Measurements from ENCODE around the gene KIF2A.

KIF2A gene

GRCh38 chr5:62296998-62297397 is 9.0 kb upstream of the KIF2A start:
- no peak for DNase-seq

DNA sequence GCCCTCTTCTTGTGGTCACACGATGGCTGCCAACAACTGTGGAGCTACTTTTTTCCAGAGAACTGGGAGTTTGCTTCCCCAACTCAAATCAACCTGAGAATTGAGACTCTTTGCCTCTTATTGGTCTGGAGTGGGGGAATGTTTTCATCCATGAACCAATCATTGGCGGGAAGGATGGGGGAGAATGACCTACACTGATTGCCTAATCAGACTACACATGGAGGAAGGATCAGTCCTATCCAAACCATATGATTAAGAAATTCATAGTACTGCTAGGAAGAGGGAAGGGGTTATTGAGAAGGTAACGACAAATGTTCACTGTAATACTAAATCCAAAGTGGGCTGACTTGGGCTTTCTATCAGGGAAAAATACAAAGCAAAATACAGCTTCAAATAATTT is 7.9 kb upstream of the KIF2A start:
- no peak for DNase-seq

DNA sequence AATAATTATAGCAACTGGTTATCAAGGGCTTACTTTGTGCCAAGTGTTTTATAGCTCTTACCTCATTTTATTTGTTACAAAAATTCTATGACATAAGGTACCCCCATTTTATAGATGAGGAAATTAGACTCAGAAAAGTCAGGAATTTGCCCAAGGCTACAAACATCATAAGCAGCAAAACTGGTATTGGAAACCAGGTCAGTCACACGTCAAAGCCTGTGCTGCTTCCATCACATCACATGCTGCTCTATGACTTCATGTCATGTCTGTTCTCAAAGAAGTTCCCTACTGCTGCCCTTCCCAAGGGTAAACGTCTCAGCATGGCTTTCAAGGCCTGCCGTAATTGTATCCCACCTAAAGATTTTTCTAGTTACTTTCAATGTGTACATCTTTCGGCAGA is 6.9 kb upstream of the KIF2A start:
- DNase-seq = no peak

GRCh38 chr5:62299600-62299999 is 6.4 kb upstream of the KIF2A start:
- DNase-seq = peak in 1 of 2 donors; percentile 49

DNA sequence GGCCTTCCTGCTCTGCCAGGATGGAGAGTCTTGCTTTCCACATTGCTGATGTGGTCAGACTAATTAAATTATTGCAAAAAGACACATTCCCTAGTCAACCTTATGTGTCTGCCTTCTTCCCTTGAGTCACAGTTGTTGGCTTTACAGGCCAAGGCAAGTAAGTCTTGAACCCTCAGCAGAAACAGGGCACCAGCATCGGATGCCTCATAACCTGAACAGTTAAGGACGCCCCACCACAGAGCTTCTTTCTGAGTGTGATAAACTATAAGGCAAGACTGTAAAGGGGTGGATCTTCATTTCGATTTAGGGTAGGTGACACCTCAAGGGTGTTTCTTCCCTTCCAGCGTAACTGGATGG is 670 bp upstream of the KIF2A start:
- DNase-seq = no peak

DNA sequence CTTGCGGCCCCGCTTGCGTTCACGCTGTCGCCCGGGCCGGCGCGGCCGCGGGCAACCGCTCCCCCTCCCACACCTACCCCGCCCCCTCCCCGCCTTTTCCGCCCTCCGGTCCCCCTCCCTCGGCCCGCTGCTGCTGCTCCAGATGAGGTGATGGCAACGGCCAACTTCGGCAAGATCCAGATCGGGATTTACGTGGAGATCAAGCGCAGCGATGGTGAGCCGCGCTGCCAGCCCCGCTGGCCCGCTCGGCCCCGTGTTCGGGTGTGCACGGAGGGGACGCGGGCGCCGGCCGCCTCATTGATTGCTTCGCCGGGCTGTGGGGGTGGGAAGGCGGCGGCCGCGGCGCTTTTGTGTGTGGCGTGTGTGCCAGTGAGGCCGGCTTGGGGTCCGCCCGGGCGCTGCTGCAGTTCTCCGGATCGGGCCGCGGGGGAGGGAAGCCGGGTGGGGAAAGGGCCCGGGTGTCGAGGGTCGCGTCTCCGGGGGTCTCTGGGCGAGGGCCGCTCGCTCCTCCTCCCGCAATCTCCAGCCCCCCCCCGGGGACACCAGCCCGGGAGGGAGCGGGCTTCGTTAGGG is 403 bp downstream of the KIF2A start:
- no peak for DNase-seq

- peak; percentile 37 to 59 for DNase-seq
Measured at GRCh38 chr5:62306896-62307689, 1.1 kb downstream of the KIF2A start.

DNA sequence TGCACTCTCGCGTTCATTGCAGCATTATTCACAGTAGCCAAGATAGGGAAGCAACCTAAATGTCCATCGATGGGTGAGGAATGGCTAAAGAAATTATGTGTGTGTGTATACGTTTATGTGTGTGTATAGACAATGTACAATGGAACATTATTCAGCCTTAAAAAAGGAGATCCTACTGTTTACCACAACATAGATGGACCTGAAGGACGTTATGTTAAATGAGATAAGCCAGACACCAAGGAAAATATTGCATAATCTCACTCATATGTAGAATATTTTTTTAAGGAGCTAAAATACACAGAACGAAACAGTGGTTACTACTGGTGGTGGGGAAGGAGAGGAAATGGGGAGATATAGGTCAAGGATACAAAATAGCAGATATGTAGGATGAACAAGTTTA is 2.4 kb downstream of the KIF2A start:
- DNase-seq = no peak

GRCh38 chr5:62309107-62309506 is 3.1 kb downstream of the KIF2A start:
- no peak for DNase-seq

DNA sequence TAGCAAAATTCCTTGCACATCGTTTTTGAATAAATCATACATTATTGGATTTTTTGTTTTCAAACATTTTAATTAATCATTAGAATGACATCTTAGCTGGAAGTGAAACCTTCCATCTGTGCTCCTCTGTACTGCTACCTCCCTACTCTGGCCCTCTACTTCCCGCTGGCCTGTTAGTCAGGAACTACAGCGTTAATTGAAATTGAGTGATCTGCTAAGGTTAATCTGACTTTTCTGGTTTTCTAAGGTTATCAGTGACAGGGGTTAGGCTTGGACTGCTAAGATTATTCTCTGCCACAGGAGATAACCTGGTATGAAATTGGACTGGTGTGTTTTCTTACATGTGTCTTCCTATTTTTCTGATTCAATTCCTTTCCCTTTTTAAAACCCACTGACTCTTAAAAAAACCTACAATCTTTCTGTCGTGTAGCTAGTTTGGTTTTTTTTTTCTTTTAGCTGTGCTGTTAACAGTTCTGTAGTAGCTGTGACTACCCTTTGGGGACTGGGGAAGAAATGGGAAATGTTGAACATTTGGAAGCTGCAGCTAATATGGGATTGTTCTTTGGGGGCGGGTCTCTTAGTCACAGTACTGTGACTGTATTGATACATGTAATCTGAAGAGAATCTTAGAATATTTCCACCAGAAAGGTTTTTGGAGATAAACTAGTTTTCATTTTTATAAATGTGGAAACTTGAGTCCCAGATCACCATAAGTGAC is 4.6 kb downstream of the KIF2A start:
- DNase-seq = no peak

GRCh38 chr5:62312036-62312435 is 6.0 kb downstream of the KIF2A start:
- no peak for DNase-seq

GRCh38 chr5:62312674-62313073 is 6.7 kb downstream of the KIF2A start:
- DNase-seq = no peak

DNA sequence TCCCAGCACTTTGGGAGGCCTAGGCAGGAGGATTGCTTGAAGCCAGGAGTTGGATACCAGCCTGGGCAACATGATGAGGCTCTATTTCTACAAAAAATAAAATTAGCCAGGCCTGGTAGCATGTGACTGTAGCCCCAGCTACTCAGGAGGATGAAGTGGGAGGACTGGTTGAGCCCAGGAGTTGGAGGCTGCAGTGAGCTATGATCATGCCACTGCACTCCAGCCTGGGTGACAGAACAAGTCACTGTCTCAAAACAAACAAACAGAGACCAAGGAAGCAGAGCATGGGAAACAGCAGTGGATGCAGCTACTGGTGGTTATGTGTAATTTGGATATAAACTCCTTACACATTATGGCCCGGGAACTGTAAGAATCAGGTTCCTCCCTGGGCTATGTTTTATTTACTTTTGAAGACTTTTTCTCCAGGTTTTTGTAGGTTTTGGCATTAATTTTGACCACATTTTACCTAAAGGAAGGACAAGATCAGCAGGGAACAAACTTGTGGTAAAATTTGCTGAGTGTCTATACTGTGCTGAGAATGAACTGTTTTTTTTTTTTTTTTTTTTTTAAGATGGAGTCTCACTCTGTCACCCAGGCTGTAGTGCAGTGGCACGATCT is 8.3 kb downstream of the KIF2A start:
- DNase-seq = no peak

DNA sequence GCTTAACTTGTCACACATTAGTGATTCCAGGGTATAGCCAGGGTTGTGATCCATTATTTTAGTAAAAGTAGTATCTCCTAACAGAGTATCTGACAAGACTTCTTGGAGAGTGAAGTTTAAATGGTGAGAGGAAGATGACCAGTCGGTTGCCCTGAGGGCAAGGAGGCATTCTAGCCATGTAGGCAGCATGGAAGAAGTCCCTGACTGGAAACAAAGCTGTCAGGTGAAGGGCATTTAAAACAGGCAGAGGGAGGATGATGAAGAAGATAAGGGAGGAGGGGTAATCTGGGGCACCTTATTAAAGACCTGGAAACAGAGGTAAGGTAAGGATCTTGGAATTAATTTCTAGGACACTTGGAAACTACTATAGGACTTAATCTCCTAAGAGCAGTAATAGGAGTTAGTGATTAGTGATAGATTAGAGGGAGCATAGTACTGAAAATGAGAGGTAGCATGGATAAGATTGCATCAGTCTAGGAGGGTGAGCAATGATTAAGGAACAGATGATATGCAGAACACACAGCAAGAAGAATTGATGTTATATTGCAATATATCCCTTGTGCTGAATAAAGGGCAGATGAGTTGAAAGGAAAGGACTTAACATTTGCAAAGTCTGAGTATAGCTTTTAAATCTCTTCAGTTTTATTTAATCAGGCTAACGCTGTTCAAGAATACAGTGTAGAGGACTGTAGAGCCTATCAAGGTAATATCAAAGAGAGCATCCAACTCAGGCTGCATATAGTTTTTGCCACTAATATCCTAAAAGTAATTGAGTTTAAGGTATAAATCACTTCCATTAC is 9.6 kb downstream of the KIF2A start:
- no peak for DNase-seq

DNA sequence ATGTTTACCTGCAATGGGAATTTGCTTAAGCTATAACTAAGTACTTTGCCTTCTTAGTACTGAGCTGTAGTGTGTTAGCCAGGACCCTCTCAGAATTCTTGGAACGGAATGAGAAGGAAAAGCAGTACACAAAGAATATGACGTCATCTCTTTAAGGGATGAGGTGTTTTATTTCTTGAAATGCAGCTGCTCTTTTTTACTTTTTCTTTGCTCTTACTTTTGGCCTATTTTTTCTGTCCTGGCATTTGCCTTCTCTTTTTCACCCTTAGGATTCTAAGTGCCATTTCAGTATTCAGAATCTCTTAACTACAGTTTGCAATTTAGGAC is 10.1 kb downstream of the KIF2A start:
- DNase-seq = no peak

DNA sequence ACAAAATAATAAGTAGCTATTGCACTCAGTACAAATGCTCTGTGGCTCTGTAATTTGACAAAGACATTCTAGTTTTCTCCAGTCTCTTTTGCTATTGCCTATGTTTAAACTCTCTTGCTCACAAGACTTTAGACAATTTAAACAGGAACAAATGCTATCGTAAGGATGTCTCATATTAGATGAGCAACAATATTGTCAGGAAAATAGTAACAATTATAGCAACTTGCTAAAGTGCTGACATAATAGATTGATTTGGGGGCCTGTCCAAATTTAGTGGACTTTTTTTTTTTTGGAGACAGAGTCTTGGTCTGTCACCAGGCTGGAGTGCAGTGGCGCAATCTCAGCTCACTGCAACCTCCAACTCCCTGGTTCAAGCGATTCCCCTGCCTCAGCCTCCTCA is 11.8 kb downstream of the KIF2A start:
- DNase-seq = no peak

DNA sequence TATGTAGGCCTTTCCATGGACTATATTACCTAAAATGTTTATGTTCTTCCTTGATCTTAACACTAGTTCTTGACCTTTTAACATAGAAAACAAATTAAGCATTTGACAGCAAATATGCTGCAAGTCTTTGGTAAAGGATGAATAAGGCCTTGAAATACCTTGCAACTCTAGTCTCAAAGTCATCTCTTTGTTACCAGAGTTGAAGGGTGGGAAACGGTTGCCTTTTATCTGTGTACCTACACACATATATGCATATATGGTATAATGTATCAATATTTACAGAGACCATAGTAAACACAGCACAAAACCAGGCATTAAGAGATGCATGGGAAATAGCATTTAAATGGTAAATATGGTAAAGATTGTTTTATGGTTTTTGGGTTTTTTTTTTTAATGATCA is 16.5 kb downstream of the KIF2A start:
- no peak for DNase-seq

DNA sequence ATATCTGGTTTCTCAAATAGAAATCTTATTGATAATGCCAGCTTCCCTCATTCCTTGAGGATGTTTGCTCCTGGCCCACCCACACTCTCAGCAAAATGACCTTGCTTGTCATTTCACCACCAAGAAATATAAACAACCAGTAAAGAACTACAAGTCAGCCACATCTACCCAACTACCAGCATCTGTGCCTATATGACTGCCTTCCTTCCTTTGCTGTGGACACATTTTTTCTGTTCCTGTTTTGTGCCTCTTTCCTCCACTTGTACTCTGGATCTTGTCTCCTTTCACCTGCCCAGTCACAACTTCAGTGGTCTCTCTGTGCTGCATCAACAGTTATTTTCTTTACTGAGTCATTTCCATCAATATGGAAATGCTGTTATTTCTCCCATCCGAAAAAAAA is 20.3 kb downstream of the KIF2A start:
- DNase-seq = no peak

- no peak for DNase-seq
Measured at GRCh38 chr5:62326702-62327101, 20.7 kb downstream of the KIF2A start.

DNA sequence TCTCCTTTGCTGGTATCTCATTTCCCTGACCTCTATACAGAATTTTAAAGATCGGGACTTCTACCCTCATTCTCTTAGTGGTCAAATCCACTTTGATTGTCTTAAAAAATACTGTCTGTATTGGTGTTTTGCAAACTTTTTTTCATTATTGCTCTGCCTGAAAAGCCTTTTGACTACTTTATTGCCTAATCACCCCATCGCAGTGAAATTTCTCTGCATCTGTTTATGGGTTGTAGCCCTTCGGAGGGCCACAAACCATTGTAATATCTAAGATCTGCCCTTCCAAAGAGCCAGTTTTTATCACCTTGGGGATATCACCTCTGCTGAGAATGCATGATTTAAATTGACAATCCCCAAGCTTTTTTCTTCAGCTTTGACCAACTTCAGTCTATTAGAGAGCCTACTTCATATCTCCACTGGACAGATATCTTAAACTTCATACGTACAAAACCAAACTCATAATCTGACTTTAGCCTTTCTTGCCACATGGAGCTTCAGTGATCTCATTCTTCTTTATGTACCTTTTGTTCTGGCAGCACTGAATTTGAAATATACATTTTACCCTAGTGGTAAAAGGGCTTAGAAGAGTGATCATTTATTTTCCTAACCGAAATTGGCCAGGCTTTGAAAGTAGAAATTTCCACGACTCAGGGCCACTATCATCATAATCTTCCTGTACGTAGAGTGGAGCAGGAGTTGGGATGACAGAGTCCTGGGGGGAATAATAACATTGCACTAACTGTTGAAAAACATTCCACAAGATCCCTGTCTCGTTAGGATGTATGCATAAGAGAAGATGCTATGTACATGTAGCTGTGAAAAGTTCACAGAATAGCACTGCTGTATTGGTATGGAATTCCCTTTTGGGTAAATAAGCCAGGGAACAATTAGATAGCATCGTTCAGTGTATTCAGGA is 21.4 kb downstream of the KIF2A start:
- DNase-seq = no peak

GRCh38 chr5:62328772-62329491 is 22.9 kb downstream of the KIF2A start:
- DNase-seq = no peak
